HFFc6 (cell line): ENCODE measurements around the gene MSX2. TPM values are rescaled to one million over a fixed set of nuclear protein-coding genes. Genes with fewer than 3 reads are reported as not detected.

Experiments used
- DNase-seq: peaks from one replicate; pipeline ENCODE4 v3.0.0-alpha.2; 2018
- H3K27ac Mint-ChIP-seq: 2 replicates; pipeline ENCODE4 v1.8.0; 2020; ENCODE audit warnings: mild to moderate bottlenecking, mixed read lengths
- H3K27me3 Mint-ChIP-seq: 2 replicates; pipeline ENCODE4 v1.8.0; 2021; ENCODE audit warnings: mild to moderate bottlenecking, moderate library complexity, mixed read lengths; ENCODE audit not compliant: insufficient read depth
- H3K36me3 Mint-ChIP-seq: 2 replicates; pipeline ENCODE4 v1.8.0; 2021; ENCODE audit warnings: low read depth, mixed read lengths
- H3K4me1 Mint-ChIP-seq: 2 replicates; pipeline ENCODE4 v1.8.0; 2020; ENCODE audit warnings: low read depth, mixed read lengths
- H3K4me3 Mint-ChIP-seq: 2 replicates; pipeline ENCODE4 v1.8.0; 2020; ENCODE audit warnings: mild to moderate bottlenecking, moderate library complexity, mixed read lengths
- H3K9me3 Mint-ChIP-seq: 2 replicates; pipeline ENCODE4 v1.8.0; 2020; ENCODE audit warnings: mild to moderate bottlenecking, mixed read lengths
- CTCF ChIP-seq: fragments of 200-600 bp; sonication (generic); IDR thresholded peaks from 2 replicates; pipeline ENCODE4 v1.5.0; 2021; ENCODE audit warnings: antibody characterized with exemption, mild to moderate bottlenecking
- total RNA-seq, 6 experiments: library from RNA; stranded (reverse); fragmentation: NEBNext Ultra II Directional; extraction: Animal tissue kit (Norgen Biotek cat#: 25700); gene quantifications; 2 replicates in 1 of 6; 3 replicates in 5 of 6; pipeline ENCODE4 v1.2.3, GENCODE V29; 2021

The MSX2 gene
- total RNA-seq, 6 experiments from 2014 or later = not detected

DNA sequence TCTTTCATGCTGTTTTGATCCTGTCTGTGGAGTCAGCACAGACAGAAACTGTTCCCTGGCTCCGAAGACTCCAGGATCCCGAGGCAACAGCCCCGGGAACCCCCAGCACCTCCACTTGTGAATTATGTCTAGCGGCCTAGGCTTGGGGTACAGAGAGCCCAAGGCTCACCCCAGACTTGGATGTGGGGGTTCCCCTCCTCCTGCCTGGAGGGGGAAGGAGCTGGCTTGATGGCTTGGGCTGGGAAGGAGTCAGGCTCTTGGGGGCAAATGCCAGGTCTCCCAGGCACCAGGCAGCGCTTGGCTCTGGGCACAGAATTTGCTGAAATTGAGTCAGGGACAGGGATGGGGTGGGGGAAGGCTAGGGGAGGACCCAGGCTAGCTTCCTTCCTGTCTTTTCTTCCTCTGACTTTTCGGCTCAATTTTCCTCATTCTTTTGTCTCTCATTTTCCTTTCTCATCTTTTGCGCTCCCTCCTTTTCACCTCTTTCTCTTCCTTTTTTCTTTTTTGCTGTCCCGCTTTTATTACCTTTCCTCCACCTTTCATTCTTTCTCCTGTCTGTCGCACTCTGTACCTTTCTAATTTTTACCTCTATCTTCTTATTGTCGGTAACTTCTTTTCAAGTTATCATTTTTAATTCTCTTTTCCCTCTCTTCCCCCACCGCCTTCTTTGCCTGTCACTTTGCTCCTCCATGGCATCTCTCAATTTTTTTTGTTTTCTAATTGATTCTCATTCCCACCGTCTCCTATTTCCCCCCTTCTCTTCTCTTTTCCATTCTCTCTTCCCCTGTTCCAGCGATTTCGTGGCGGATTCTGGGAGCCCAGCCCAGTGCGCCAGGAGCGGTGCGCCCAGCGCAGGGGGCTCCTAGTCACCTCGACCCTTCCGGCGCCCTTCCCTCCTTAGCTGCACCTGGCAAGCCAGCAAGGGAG, 10.5 kb downstream of the MSX2 start:
- Mint-ChIP-seq H3K36me3 (no peaks in the 10 kb centered on the region; the same call in 1 of the 2 replicates), H3K9me3 (peaks cover 21% of the 10 kb centered on the region), H3K4me3 (no peak overlapping the region), H3K4me1 (no peaks in the 10 kb centered on the region), H3K27me3 (peaks cover 15% of the 10 kb centered on the region), H3K27ac (no peak overlapping the region)
- no peak for TF ChIP-seq CTCF
- no peak for DNase-seq

DNA sequence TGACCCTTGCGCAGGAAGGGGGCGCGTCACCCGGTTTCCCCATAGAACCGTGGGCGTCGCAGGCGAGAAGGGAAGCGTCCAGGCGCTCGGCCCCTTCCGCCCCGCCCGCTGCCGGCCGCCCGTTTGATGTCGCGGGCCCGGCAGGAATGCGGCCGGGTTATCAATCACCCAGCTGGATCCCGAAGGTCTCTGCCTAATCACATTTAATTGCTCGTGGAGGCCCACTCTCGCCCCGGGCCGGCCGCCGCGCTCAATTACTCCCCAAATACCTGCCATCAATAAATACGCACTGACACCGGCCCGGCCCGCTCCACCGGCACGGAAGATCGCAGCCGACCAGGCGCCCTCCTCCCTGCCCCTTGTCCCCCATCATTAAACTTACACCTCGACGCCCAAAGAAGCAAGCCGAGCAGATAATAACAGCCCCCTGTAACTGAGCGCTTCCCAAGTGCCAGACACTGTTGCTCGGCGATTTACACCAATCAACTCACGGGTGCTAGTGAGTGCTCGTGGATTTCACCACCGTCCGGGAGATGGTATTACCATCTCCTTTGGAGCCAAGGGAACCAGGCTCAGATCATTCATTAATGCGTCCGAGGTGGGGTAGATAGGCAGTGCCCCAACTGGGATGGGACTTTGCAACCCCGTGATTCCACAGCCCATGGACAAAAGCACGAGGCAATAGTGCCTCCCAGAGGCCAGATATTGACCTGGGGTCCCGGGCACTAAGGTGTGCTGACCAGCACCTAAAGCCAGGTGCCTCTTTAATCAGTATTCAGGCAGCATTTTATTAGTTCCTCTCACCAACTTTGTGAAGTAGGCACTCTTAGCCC, 11.3 kb downstream of the MSX2 start:
- Mint-ChIP-seq H3K4me1 (no peaks in the 10 kb centered on the region), H3K36me3 (no peaks in the 10 kb centered on the region; the same call in 1 of the 2 replicates), H3K27ac (no peak overlapping the region), H3K4me3 (no peak overlapping the region), H3K27me3 (peaks cover 15% of the 10 kb centered on the region), H3K9me3 (peaks cover 25% of the 10 kb centered on the region)
- no peak for DNase-seq
- no peak for TF ChIP-seq CTCF

DNA sequence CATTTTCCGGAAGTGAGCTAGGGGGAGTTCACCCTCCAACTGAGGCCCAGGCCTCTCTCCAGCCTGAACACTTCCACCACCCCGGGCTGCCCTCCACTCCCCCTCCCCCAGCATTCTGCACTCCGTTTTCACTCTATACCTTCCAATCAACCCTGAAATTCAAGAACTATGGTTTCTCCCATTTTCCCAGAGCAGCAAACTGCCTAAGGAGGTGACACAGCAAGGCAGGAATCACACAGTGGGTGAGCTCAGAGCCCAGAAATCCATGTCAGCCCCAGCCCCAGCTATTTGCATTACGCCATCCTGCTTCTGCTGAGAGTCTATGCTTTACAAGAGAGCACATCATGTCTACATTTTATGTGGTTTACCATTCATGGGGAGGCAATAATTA, 11.9 kb downstream of the MSX2 start:
- Mint-ChIP-seq H3K4me3 (no peak overlapping the region), H3K36me3 (no peaks in the 10 kb centered on the region; the same call in 1 of the 2 replicates), H3K9me3 (peaks cover 25% of the 10 kb centered on the region), H3K4me1 (no peaks in the 10 kb centered on the region), H3K27me3 (peaks cover 14% of the 10 kb centered on the region), H3K27ac (no peak overlapping the region)
- DNase-seq = no peak
- no peak for TF ChIP-seq CTCF

- no peak for DNase-seq
- no peak overlapping the region for H3K27ac Mint-ChIP-seq
- H3K36me3 Mint-ChIP-seq = no peaks in the 10 kb centered on the region; the same call in 1 of the 2 replicates
- H3K4me3 Mint-ChIP-seq = no peak overlapping the region
- TF ChIP-seq CTCF = no peak
- peaks cover 25% of the 10 kb centered on the region for H3K9me3 Mint-ChIP-seq
- peaks cover 10% of the 10 kb centered on the region for H3K27me3 Mint-ChIP-seq
- H3K4me1 Mint-ChIP-seq = no peaks in the 10 kb centered on the region
These were observed 12.4 kb downstream of the MSX2 start for GRCh38 chr5:174736777-174737176.

DNA sequence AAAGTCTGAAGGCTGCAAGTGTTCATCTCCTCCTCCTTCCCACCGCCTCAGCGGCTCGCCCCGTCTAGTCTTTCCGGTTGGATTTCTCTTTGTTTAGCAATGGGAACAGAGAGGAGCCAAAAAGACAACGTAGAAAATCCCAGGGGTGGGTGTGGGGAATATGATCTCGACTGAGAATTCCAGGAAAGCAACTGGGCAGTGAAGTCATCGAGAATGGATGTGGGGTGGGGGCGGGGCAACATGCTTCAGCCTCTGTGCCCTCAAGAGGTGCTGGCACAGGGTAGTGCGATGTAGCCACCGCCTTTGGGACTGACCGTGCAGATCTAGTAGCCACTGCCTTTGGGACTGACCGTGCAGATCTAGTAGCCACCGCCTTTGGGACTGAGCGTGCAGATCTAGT, 12.9 kb downstream of the MSX2 start:
- H3K4me1 Mint-ChIP-seq = no peaks in the 10 kb centered on the region
- H3K9me3 Mint-ChIP-seq = peaks cover 26% of the 10 kb centered on the region
- no peak overlapping the region for H3K27ac Mint-ChIP-seq
- DNase-seq = no peak
- H3K4me3 Mint-ChIP-seq = no peak overlapping the region
- peaks cover 10% of the 10 kb centered on the region for H3K27me3 Mint-ChIP-seq
- TF ChIP-seq CTCF = no peak
- H3K36me3 Mint-ChIP-seq = no peaks in the 10 kb centered on the region; the same call in 1 of the 2 replicates
